Vagina (tissue), 2 donors: ENCODE data around the gene PNMA8A. TPM values are rescaled to one million over a fixed set of nuclear protein-coding genes. Genes with fewer than 3 reads are reported as not detected.

Experiments
- DNase-seq, 2 donors: peaks; one replicate each; pipeline ENCODE4 v3.0.0-alpha.2; 2017; ENCODE audit errors: extremely low spot score in 2 of 2
- H3K27ac ChIP-seq: fragments of 200-600 bp; sonication (generic); one replicate; pipeline ENCODE4 v1.5.1; 2019
- H3K27me3 ChIP-seq: fragments of 200-600 bp; sonication (generic); one replicate; pipeline ENCODE4 v1.5.1; 2019
- H3K36me3 ChIP-seq, 2 donors: fragments of 200-600 bp; sonication (generic); one replicate each; pipeline ENCODE4 v1.5.1; 2017 to 2019
- H3K4me1 ChIP-seq: fragments of 200-600 bp; sonication (generic); one replicate; pipeline ENCODE4 v1.5.1; 2019
- H3K4me3 ChIP-seq, 2 donors: fragments of 200-600 bp; sonication (generic); 1 replicate in 1 of 2; 2 replicates in 1 of 2; pipeline ENCODE4 v1.5.1; 2016 to 2019
- H3K9me3 ChIP-seq: fragments of 200-600 bp; sonication (generic); one replicate; pipeline ENCODE4 v1.5.1; 2019
- CTCF ChIP-seq, 3 experiments: fragments of 450-650 bp in 2 of 3; fragments of 200-600 bp in 1 of 3; sonication (generic) in 1 of 3; IDR thresholded peaks; one replicate each; pipeline ENCODE4 v1.5.1; 2017 to 2019; ENCODE audit warnings: antibody characterized with exemption in 3 of 3, mild to moderate bottlenecking in 2 of 3, moderate library complexity in 2 of 3
- POLR2A ChIP-seq, 2 donors: fragments of 450-650 bp; IDR thresholded peaks; one replicate each; pipeline ENCODE4 v1.6.1; 2017; ENCODE audit warnings: antibody characterized with exemption in 2 of 2, mild to moderate bottlenecking in 2 of 2, moderate library complexity in 2 of 2
- POLR2AphosphoS5 ChIP-seq, 2 donors: sonication (generic); formaldehyde crosslinking; IDR thresholded peaks; one replicate each; pipeline ENCODE4 v1.9.0; 2017; ENCODE audit warnings: antibody characterized with exemption in 2 of 2, mild to moderate bottlenecking in 2 of 2, low read depth in 1 of 2; ENCODE audit not compliant: insufficient read depth in 1 of 2
- intact Hi-C: fragments of 100-400 bp; cut with DNase I; formaldehyde crosslinking; loops from one replicate; pipeline ENCODE4 v1.15.1; 2023
- total RNA-seq: library from RNA; depleted of rRNA; stranded (reverse); fragments of >200 nt; gene quantifications from one replicate; pipeline ENCODE4 v1.2.3, GENCODE V29; 2016

The PNMA8A gene
- total RNA-seq, 1 donor from 2014 or later, result 1.5 TPM

- intact Hi-C loops, result no loop called here
- no peak for TF ChIP-seq CTCF (IDR thresholded peaks at IDR 0.05)
- TF ChIP-seq POLR2A (IDR thresholded peaks at IDR 0.05), result no peak
- peak in 1 of 2 donors; percentile 51 for TF ChIP-seq POLR2AphosphoS5 (IDR thresholded peaks at IDR 0.05; ENCODE audit: insufficient read depth in 1 of 2, low read depth in 1 of 2)
- Histone ChIP-seq H3K36me3 (no peaks in the 10 kb centered on the region), H3K27me3 (no peaks in the 10 kb centered on the region), H3K27ac (peak overlapping the region; percentile 50), H3K4me3 (peak overlapping the region; percentile 46 to 53), H3K4me1 (peaks cover 57% of the 10 kb centered on the region), H3K9me3 (no peaks in the 10 kb centered on the region)
- DNase-seq, result no peak
These were observed 21.5 kb upstream of the PNMA8A start for GRCh38 chr19:46492841-46493235.

DNA sequence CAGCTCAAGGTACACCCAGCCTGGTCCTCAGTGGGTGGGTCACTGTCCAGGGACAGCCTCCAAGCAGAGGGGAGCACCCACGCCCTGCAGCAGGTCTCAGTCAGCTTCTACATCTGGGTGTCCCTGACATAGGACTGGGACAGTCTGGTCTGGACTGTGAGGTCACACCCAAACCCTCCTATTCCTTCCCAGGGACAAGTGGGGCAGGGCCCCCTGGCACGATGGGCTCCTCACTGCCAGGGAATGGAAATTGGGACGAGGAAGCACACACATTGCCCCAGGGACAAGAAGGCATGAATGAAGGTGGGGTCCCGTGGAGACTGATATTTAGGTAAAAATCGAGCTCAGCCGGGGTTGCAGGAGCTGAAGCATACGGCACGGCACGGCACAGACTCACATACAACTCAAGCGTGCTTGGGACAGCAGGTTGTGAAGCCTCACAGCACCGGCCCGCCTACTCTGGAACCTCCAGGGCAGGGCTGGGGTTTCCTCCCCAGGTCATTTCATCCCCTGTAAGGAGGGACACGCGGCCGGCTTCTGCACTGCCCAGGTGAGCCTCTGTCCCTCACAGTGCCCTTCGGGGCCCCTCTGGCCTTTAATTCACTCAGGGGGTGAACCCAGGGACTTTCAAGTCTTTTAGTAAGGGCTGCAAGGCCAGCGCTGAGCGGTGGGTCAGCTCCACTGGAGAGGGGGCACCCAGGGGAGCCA lies 20.8 kb upstream of the PNMA8A start:
- DNase-seq, result no peak
- Histone ChIP-seq H3K4me3 (no peak overlapping the region), H3K27ac (peak overlapping the region; percentile 50)

DNA sequence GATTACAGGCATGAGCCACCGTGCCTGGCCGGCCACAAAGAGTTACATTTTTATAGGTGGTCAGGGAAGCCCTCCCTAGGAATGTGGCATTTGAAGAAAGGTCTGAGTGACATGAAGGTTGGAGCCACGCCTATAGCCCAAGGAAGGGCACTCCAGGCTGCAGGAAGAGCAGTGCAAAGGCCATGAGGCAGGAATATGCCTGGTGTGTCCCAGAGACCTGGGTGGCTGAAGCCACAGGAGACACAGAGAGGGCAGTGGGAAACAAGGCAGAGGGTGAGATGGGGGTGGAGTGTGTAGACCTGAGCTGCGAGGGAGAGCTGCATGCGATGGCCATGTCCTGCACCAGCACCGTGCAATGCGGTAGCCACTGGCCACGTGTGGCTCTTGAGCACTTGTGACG lies 19.4 kb upstream of the PNMA8A start:
- H3K4me3 ChIP-seq, result no peak overlapping the region
- intact Hi-C loops, result no loop called here
- H3K27ac ChIP-seq, result no peak overlapping the region
- peaks cover 66% of the 10 kb centered on the region for H3K4me1 ChIP-seq
- H3K9me3 ChIP-seq, result no peaks in the 10 kb centered on the region
- TF ChIP-seq POLR2A (IDR thresholded peaks at IDR 0.05) (no peak), CTCF (IDR thresholded peaks at IDR 0.05) (no peak), POLR2AphosphoS5 (IDR thresholded peaks at IDR 0.05; ENCODE audit: insufficient read depth in 1 of 2, low read depth in 1 of 2) (no peak)
- no peaks in the 10 kb centered on the region for H3K27me3 ChIP-seq
- DNase-seq, result no peak
- H3K36me3 ChIP-seq, result no peaks in the 10 kb centered on the region

More for the DNA sequence above, 20.8 kb upstream of the PNMA8A start:
- TF ChIP-seq POLR2A (IDR thresholded peaks at IDR 0.05) (no peak), CTCF (IDR thresholded peaks at IDR 0.05) (no peak), POLR2AphosphoS5 (IDR thresholded peaks at IDR 0.05; ENCODE audit: insufficient read depth in 1 of 2, low read depth in 1 of 2) (no peak)
- Histone ChIP-seq H3K27me3 (no peaks in the 10 kb centered on the region), H3K9me3 (no peaks in the 10 kb centered on the region), H3K4me1 (peaks cover 64% of the 10 kb centered on the region), H3K36me3 (no peaks in the 10 kb centered on the region)
- intact Hi-C loops, result no loop called here

DNA sequence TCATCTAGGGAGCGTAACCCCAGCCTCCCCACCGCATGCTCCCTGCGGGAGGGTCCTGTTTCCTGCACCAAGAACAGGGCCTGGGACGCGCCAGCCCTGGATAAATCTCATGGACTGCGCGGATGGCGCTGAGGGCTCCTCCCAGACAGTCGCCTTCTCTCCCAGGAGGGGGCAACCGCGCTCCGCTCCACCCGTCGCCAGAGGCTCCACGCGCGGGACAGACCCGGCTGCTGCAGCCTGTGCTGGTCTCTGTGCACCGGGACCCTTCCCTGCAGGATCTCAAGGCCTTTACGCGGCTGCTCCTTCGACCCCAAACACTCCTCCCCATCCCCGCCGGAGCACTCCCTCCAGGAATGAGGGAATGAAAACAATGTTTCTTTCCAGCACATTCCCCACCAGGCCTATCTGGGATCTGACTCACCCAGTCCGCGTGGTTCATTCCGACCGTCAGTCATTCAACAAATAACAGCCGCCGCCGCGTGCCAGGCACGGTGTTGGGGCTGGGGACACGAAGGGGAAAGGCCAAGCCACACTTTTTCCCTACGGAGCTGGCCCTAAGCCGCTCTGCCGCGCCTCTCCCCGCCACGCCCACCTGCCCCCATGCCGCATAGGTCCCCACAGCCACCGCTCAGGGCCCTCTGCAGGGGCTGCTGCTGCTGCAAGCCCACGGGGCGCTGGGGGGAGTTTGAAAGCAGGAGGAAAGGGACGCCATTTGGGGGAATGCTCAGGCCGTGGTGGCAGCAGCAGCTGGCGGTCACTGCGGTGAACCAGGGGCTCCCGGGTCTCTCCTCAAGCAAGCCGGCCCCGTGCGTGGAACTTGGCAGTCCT lies 18.3 kb upstream of the PNMA8A start:
- intact Hi-C loops, result no loop called here
- H3K27ac ChIP-seq, result peak overlapping the region; percentile 66
- H3K4me1 ChIP-seq, result peaks cover 55% of the 10 kb centered on the region
- H3K4me3 ChIP-seq, result peak overlapping the region; percentile 6 to 23
- H3K36me3 ChIP-seq, result no peaks in the 10 kb centered on the region
- no peak for TF ChIP-seq POLR2A (IDR thresholded peaks at IDR 0.05)
- peak in 1 of 2 donors; percentile 56 for TF ChIP-seq POLR2AphosphoS5 (IDR thresholded peaks at IDR 0.05; ENCODE audit: insufficient read depth in 1 of 2, low read depth in 1 of 2)
- peak in 1 of 3 experiments; percentile 30 for TF ChIP-seq CTCF (IDR thresholded peaks at IDR 0.05)
- DNase-seq, result no peak
- H3K9me3 ChIP-seq, result no peaks in the 10 kb centered on the region
- H3K27me3 ChIP-seq, result no peaks in the 10 kb centered on the region
